Measurements from ENCODE around the gene CASP3.
"Not testable (repeated sequence)": the region's sequence is repeated elsewhere in the genome, so short reads cannot be mapped to it uniquely, and the experiment has no call there.

Gene CASP3

GRCh38 chr4:184641022-184641421, 8.2 kb downstream of the CASP3 start:
- FAIRE-seq (peak; percentile 48), DNase-seq (ENCODE audit: extremely low spot score, insufficient read length, low read depth) (peak; percentile 15)

GRCh38 chr4:184636897-184637296, 12.3 kb downstream of the CASP3 start:
- no peak for DNase-seq (ENCODE audit: extremely low spot score, insufficient read length, low read depth)
- FAIRE-seq: no peak

DNA sequence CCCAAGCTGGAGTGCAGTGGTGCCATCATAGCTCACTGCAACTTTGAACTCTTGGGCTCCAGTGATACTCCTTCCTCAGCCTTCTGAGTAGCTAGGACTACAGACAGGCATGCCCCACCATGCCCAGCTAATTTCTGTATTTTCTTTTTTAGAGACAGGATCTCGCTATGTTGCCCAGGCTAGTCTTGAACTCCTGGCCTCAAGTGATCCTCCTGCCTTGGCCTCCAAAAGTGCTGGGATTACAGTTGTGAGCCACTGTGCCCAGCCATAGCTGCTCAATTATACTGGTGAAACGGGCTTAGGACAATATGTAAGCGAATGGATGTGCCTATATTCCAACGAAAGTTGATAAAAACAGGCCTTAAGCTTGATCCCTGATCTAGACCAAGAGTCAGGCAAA, 13.1 kb downstream of the CASP3 start:
- FAIRE-seq: no peak
- no peak for DNase-seq (ENCODE audit: extremely low spot score, insufficient read length, low read depth)

- FAIRE-seq (no peak), DNase-seq (ENCODE audit: extremely low spot score, insufficient read length, low read depth) (no peak)
Measured at GRCh38 chr4:184635381-184635780, 13.9 kb downstream of the CASP3 start.

DNA sequence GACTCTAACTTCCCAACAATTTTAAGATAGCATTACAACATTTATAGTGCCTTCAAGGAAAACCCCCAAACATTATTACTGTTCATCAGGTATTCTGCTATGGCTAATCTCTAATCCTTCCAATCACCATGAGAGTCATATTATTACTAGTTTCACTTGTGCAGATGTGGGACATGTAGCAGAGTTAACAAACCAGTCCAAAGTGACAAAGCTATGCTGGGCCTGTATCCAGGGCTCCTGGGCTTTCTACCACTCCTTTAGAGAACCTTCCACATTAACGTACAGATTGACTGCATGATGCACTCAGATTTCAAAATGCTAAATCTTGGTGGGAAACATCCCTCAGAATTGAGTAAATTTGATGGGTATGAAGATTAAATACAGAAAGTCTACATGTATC, 16.4 kb downstream of the CASP3 start:
- DNase-seq (ENCODE audit: extremely low spot score, insufficient read length, low read depth) (no peak), FAIRE-seq (no peak)

GRCh38 chr4:184628103-184628502, 21.1 kb downstream of the CASP3 start:
- no peak for FAIRE-seq
- DNase-seq (ENCODE audit: extremely low spot score, insufficient read length, low read depth): no peak

GRCh38 chr4:184625783-184626596, 23.3 kb downstream of the CASP3 start:
- not testable (repeated sequence) for FAIRE-seq; DNase-seq (ENCODE audit: extremely low spot score, insufficient read length, low read depth)

- DNase-seq (ENCODE audit: extremely low spot score, insufficient read length, low read depth) (no peak), FAIRE-seq (no peak)
Measured at GRCh38 chr4:184624972-184625554, 24.2 kb downstream of the CASP3 start.

- DNase-seq (ENCODE audit: extremely low spot score, insufficient read length, low read depth); FAIRE-seq: not testable (repeated sequence)
Measured at GRCh38 chr4:184624504-184624903, 24.7 kb downstream of the CASP3 start.

GRCh38 chr4:184621518-184621917, 27.7 kb downstream of the CASP3 start:
- DNase-seq (ENCODE audit: extremely low spot score, insufficient read length, low read depth) (no peak), FAIRE-seq (no peak)

- FAIRE-seq (peak; percentile 54), DNase-seq (ENCODE audit: extremely low spot score, insufficient read length, low read depth) (no peak)
Measured at GRCh38 chr4:184620212-184620867, 28.9 kb downstream of the CASP3 start.

DNA sequence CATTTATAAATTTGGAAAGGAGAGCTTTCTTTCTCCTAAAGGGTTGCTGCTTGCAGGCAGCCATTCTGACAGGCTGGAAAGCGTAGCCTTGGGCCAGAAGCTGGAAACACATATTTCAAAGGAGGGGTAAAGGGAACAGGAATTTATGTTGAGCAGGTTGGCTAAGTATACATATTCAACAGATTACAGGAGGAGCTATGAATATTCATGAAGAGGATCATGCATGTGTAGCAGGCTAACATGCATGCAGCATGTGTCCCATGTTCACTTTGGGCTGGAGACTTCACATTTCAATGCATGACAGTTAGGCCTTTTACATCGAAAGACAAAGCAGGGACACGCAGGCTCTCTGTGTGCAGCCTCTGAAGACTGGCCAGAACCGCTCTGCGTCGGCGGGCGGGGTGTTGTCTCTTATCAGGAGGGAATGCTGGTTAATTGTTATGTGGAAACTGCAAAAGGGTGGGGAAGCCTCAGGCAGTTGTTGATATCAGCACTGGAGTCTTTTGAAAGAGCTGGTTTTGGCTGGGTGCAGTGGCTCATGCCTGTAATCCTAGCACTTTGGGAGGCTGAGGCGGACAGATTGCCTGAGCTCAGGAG, 31.5 kb downstream of the CASP3 start:
- DNase-seq (ENCODE audit: extremely low spot score, insufficient read length, low read depth): no peak
- FAIRE-seq: no peak

DNA sequence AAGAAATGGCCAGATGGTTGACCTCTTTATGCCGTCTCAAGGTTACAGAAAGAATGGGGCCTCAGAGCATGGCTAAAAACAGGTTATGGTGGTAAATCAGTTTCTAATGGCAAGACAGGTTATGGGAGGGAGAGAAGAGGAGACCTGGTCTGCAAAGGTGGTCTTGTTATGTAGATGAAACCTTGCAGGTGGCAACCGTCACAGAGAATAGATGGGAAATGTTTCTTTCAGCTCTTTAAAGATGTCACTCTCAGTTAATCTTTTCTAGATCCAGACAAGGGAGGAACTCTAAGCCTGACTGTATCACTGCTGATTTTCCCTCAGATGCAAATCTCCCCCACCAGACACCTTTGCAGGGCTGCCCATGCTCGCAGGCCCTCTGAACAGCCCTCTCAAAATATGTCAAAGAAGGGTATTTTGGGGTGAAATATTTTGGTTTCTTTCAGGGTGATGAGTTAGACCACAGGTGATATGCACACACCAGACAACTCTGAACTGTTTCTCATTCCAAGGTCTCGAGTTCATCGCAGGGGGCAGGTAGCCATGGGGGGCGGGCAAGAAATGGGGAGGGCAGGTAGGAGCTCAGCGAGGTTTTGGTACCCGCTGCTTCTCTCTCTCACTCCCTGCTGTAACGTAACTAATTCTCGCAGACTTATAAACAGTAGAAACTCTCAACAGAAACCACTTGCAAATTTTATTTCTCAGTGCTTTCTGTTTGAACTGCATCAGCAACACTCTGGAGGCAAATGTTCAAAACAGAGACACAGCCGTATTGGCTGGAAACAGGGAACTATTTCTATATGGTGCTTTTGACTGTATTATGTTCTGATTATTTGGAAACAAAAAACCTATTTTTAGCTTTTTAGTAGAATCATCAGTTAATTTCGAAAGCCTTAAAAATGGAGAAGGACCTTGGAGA, 32.4 kb downstream of the CASP3 start:
- FAIRE-seq (peak; percentile 89), DNase-seq (ENCODE audit: extremely low spot score, insufficient read length, low read depth) (peak; percentile 8)

- DNase-seq (ENCODE audit: extremely low spot score, insufficient read length, low read depth); FAIRE-seq: not testable (repeated sequence)
Measured at GRCh38 chr4:184616168-184616567, 33.1 kb downstream of the CASP3 start.

DNA sequence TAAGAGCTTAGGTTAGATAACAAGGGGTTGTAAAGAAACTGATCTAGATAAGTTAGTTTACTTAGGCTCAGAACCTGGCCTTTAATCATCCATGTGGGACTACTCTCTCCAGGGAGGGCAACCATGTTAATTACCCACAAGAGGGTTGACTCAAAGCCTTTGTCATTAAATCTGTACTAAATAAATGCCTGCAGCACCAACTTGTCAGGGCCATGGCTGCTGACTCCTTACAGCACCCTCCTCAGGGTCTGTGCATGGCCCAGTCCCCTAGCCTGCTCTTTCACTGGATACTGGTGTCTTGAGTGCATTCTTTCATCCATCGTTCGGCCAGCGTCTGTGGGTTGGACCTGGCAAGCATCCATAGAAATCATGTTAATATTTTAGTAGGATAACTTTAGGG, 34.7 kb downstream of the CASP3 start:
- FAIRE-seq (no peak), DNase-seq (ENCODE audit: extremely low spot score, insufficient read length, low read depth) (no peak)

GRCh38 chr4:184613405-184613804, 35.8 kb downstream of the CASP3 start:
- DNase-seq (ENCODE audit: extremely low spot score, insufficient read length, low read depth) (no peak), FAIRE-seq (no peak)

DNA sequence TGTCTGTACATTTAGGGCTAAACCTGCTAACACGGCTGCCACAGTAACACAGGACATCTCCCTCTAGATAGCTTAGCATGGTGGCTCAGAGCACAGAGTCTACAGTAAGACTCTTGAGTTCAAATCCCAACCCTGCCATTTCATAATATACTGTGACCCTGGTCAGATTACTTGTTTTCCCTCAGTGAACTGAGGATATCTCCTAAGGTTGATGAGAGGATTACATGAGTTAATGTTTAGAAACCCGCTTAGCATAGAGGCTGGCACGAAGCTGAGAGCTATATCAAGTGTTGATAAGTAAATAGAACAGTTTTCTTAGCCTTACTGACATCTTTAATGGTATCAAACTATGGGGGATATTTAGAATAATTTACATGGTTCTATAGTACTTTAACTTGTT, 37.2 kb downstream of the CASP3 start:
- FAIRE-seq (no peak), DNase-seq (ENCODE audit: extremely low spot score, insufficient read length, low read depth) (no peak)

GRCh38 chr4:184607429-184607828, 41.8 kb downstream of the CASP3 start:
- FAIRE-seq; DNase-seq (ENCODE audit: extremely low spot score, insufficient read length, low read depth): not testable (repeated sequence)

- DNase-seq (ENCODE audit: extremely low spot score, insufficient read length, low read depth); FAIRE-seq: not testable (repeated sequence)
Measured at GRCh38 chr4:184602857-184603256, 46.4 kb downstream of the CASP3 start.

DNA sequence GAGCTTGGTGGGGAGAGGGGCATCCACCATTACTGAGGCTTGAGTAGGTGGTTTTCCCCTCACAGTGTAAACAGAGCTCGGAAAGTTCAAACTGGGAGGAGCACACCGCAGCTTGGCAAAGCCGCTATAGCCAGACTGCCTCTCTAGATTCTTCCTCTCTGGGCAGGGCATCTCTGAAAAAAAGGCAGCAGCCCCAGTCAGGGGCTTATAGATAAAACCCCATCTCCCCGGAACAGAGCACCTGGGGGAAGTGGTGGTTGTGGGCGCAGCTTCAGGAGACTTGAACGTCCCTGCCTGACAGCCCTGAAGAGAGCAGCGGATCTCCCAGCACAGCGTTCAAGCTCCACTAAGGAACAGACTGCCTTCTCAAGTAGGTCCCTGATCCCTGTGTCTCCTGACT, 48.3 kb downstream of the CASP3 start:
- FAIRE-seq; DNase-seq (ENCODE audit: extremely low spot score, insufficient read length, low read depth): not testable (repeated sequence)

All from GM18507 (cell line).